HL-60/S4 treated with retinoic acid at 250 ng/mL for 4 days and 3 days (cell line): Measurements from ENCODE around the gene MYADM.
"Not testable (repeated sequence)": the region's sequence is repeated elsewhere in the genome, so short reads cannot be mapped to it uniquely, and the experiment has no call there.

Source experiments
- in situ Hi-C: fragments of 300-500 bp; cut with MboI; formaldehyde crosslinking; loops from 2 replicates; pipeline ENCODE4 v1.7.0; 2022; ENCODE audit warnings: low sequenced_read_pairs

The MYADM gene

GRCh38 chr19:53868091-53868891 is 608 bp downstream of the MYADM start:
- in situ Hi-C loops, result no loop called here

GRCh38 chr19:53868892-53869804 is 1.5 kb downstream of the MYADM start:
- in situ Hi-C loops, result no loop called here

DNA sequence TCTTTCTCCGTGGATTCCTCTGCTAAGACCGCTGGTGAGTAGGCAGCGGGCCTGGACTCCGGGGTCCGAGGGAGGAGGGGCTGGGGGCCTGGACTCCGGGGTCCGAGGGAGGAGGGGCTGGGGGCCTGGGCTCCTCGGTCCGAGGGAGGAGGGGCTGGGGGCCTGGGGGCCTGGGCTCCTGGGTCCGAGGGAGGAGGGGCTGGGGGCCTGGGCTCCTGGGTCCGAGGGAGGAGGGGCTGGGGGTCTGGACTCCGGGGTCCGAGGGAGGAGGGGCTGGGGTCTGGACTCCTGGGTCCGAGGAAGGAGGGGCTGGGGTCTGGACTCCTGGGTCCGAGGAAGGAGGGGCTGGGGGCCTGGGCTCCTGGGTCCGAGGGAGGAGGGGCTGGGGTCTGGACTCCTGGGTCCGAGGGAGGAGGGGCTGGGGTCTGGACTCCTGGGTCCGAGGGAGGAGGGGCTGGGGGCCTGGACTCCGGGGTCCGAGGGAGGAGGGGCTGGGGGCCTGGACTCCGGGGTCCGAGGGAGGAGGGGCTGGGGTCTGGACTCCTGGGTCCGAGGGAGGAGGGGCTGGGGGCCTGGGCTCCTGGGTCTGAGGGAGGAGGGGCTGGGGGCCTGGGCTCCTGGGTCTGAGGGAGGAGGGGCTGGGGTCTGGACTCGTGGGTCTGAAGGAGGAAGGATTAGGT is 2.3 kb downstream of the MYADM start:
- in situ Hi-C loops, result not testable (repeated sequence)

- in situ Hi-C loops, result no loop called here
Observed at GRCh38 chr19:53870485-53870844, 2.8 kb downstream of the MYADM start.

DNA sequence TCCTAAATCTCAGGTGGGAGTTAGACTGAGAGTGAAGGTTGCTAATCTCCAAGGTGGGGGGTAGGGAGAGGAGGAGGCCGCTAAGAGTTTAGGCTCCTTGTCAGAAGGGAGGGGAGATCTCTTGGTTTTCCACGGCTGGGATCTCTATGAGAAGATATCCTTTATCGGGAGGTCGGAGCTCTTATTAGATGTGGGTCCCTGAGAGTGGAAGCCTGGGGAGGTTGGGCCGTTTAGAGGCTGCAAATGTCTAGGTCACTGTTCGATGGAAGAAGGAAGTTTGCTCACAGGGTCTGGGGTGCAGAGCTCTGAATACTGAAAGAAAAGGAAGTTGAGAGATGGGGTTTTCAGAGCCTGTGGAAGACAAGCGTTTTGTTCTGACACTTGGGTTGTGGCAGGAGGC is 3.8 kb downstream of the MYADM start:
- in situ Hi-C loops, result no loop called here

- in situ Hi-C loops, result no loop called here
Observed at GRCh38 chr19:53872762-53873161, 5.1 kb downstream of the MYADM start.

DNA sequence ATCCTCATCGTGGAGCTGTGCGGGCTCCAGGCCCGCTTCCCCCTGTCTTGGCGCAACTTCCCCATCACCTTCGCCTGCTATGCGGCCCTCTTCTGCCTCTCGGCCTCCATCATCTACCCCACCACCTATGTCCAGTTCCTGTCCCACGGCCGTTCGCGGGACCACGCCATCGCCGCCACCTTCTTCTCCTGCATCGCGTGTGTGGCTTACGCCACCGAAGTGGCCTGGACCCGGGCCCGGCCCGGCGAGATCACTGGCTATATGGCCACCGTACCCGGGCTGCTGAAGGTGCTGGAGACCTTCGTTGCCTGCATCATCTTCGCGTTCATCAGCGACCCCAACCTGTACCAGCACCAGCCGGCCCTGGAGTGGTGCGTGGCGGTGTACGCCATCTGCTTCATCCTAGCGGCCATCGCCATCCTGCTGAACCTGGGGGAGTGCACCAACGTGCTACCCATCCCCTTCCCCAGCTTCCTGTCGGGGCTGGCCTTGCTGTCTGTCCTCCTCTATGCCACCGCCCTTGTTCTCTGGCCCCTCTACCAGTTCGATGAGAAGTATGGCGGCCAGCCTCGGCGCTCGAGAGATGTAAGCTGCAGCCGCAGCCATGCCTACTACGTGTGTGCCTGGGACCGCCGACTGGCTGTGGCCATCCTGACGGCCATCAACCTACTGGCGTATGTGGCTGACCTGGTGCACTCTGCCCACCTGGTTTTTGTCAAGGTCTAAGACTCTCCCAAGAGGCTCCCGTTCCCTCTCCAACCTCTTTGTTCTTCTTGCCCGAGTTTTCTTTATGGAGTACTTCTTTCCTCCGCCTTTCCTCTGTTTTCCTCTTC is 6.3 kb downstream of the MYADM start:
- in situ Hi-C loops, result no loop called here

GRCh38 chr19:53874606-53874990 is 6.9 kb downstream of the MYADM start:
- in situ Hi-C loops, result no loop called here

- in situ Hi-C loops, result no loop called here
Observed at GRCh38 chr19:53875602-53876325, 8.1 kb downstream of the MYADM start.

GRCh38 chr19:53876651-53877224 is 9.1 kb downstream of the MYADM start:
- in situ Hi-C loops, result no loop called here

DNA sequence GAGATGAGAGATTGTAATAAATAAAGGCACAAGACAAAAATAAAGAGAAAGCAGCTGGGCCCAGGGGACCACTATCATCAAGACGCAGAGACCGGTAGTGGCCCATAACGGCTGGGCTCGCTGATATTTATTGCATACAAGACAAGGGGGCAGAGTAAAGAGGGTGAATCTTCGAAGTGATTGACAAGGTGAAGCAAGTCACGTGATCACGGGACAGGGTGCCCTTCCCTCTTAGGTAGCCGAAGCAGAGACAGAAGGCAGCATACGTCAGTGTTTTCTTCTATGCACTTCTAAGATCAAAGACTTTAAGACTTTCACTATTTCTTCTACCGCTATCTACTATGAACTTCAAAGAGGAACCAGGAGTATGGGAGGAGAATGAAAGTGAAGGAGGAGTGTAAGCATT is 9.7 kb downstream of the MYADM start:
- in situ Hi-C loops, result no loop called here

DNA sequence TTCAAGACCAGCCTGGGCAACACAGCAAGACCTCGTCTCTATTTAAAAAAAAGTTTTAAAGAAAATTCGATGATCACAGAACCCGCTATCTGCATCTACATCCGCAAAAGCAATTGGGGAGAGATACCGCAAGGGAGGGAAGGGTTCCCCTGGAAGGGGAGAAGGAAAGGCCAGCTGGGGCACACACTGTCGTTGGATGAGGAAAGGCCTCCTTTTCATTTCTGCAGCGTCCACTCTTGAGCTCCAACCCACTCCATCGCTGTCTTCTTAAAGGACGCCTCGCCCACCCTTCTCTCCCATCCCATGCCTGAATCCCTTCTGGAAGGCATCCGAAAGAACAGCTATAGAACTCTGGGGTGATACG is 11.1 kb downstream of the MYADM start:
- in situ Hi-C loops, result no loop called here

DNA sequence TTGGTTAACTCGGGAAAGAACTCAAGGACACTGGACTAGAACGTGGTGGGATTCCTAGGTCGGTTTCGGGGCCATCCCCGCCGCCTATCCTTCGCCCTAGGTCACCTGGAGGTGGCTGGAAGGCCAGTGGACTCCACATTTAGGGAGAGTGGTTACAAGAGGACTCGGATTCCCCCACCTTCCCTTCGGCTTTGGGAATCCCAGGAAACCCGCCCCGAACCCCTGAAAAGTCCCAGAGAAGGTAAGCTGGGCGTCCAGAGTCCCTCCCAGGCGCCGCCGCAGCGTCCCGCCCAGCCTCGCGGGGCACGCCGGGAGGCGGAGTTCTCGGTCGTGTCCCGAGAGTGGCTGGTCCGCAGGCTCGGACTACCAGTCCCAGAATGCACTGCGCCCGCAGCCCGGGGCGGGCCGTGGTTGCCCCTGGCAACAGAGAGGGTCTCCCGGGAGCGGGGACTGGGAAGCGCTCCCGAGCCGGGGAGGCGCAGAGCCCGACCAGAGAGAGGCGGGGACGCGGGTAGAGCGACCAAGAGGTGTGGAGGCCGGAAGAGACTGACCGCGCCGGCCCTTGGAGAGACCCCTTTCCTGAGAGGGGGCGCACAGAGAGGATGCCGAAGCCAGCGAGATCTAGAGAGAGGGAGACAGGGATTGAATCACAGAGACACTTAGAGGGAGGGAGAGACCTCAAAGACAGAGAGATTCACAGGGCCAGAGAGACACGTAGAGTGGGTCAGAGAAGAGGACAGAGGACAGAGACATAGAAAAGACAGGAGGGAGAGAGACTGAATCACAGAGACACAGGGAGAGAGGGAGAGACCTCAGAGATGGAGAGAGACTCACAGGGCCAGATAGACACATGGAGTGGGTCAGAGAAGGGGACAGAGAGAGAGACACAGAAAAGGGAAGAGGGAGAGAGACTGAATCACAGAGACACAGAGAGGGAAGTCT is 11.7 kb downstream of the MYADM start:
- in situ Hi-C loops, result no loop called here

- in situ Hi-C loops, result no loop called here
Observed at GRCh38 chr19:53880711-53881481, 13.2 kb downstream of the MYADM start.

- in situ Hi-C loops, result no loop called here
Observed at GRCh38 chr19:53881482-53882390, 14.1 kb downstream of the MYADM start, which contains the start of gene PRKCG. Gene PRKCG, plus strand, starts transcription at chr19:53882197. Its CDS starts 298 bp downstream, at chr19:53882495.

GRCh38 chr19:53882391-53883050 is 14.8 kb downstream of the MYADM start:
- in situ Hi-C loops, result no loop called here
